Liver (tissue), 9 donors: ENCODE measurements around the gene UNC45B. TPM values are rescaled to one million over a fixed set of nuclear protein-coding genes. Genes with fewer than 3 reads are reported as not detected.

ENCODE experiments used
- DNase-seq: peaks from one replicate; pipeline ENCODE4 v3.0.0-alpha.2; 2017; ENCODE audit warnings: low spot score
- H3K27ac ChIP-seq, 2 donors: one replicate each; pipeline ENCODE4 v1.7.0; 2013; ENCODE audit warnings: inconsistent platforms in 2 of 2, low read length in 2 of 2, control low read depth in 1 of 2, low read depth in 1 of 2, mild to moderate bottlenecking in 1 of 2
- H3K27me3 ChIP-seq, 4 donors: one replicate each; pipeline versions ENCODE4 v1.6.1 to v1.7.0; 2013; ENCODE audit warnings: low read length in 3 of 4, inconsistent platforms in 1 of 4, mild to moderate bottlenecking in 1 of 4, moderate library complexity in 1 of 4; ENCODE audit not compliant: control insufficient read depth in 4 of 4, insufficient read depth in 4 of 4
- H3K36me3 ChIP-seq, 4 donors: one replicate each; pipeline versions ENCODE4 v1.6.1 to v1.7.0; 2013; ENCODE audit warnings: low read length in 3 of 4, mild to moderate bottlenecking in 3 of 4, low read depth in 1 of 4, moderate library complexity in 1 of 4; ENCODE audit not compliant: control insufficient read depth in 4 of 4, insufficient read depth in 3 of 4
- H3K4me1 ChIP-seq, 4 donors: one replicate each; pipeline versions ENCODE4 v1.6.1 to v1.7.0; 2013; ENCODE audit warnings: low read length in 3 of 4, mild to moderate bottlenecking in 3 of 4, moderate library complexity in 1 of 4; ENCODE audit not compliant: control insufficient read depth in 4 of 4, insufficient read depth in 4 of 4
- H3K4me3 ChIP-seq, 3 donors: one replicate each; pipeline versions ENCODE4 v1.6.1 to v1.7.0; 2013; ENCODE audit warnings: low read length in 3 of 3, control low read depth in 1 of 3, low read depth in 1 of 3, mild to moderate bottlenecking in 1 of 3
- H3K9ac ChIP-seq, 2 donors: one replicate each; pipeline ENCODE4 v1.7.0; 2013; ENCODE audit warnings: low read length in 2 of 2, mild to moderate bottlenecking in 2 of 2, moderate library complexity in 2 of 2, control low read depth in 1 of 2, low read depth in 1 of 2
- H3K9me3 ChIP-seq, 4 donors: one replicate each; pipeline versions ENCODE4 v1.6.1 to v1.7.0; 2013; ENCODE audit warnings: low read length in 3 of 4; ENCODE audit not compliant: control insufficient read depth in 4 of 4
- ATF3 ChIP-seq: IDR thresholded peaks from 2 replicates; pipeline ENCODE4 v1.6.1; 2016; ENCODE audit warnings: antibody characterized with exemption
- CTCF ChIP-seq: fragments of 150-350 bp; IDR thresholded peaks from 2 replicates; pipeline ENCODE4 v1.5.1; 2017; ENCODE audit warnings: improper control_type of control experiment, low read depth, low read length; ENCODE audit not compliant: missing input control
- EGR1 ChIP-seq, 2 donors: IDR thresholded peaks; 2 replicates each; pipeline ENCODE4 v1.6.1; 2016 to 2018; ENCODE audit warnings: antibody characterized with exemption in 2 of 2, low read depth in 2 of 2
- FOXA1 ChIP-seq: IDR thresholded peaks from 2 replicates; pipeline ENCODE4 v1.6.1; 2016; ENCODE audit warnings: antibody characterized with exemption
- FOXA2 ChIP-seq: IDR thresholded peaks from 2 replicates; pipeline ENCODE4 v1.6.1; 2016; ENCODE audit warnings: antibody characterized with exemption
- GABPA ChIP-seq, 2 donors: IDR thresholded peaks in 1 of 2; conservative IDR thresholded peaks in 1 of 2; 2 replicates each; pipeline ENCODE4 v1.6.1; 2016; ENCODE audit warnings: antibody characterized with exemption in 2 of 2, mild to moderate bottlenecking in 1 of 2, moderate library complexity in 1 of 2
- HNF4A ChIP-seq, 2 donors: conservative IDR thresholded peaks; 2 replicates each; pipeline ENCODE4 v1.6.1; 2016; ENCODE audit warnings: antibody characterized with exemption in 2 of 2, mild to moderate bottlenecking in 2 of 2
- HNF4G ChIP-seq: IDR thresholded peaks from 2 replicates; pipeline ENCODE4 v1.6.1; 2016; ENCODE audit warnings: antibody characterized with exemption
- JUND ChIP-seq, 2 donors: IDR thresholded peaks; 2 replicates each; pipeline ENCODE4 v1.6.1; 2016; ENCODE audit warnings: antibody characterized with exemption in 2 of 2
- MAX ChIP-seq: IDR thresholded peaks from 2 replicates; pipeline ENCODE4 v1.6.1; 2016; ENCODE audit warnings: antibody characterized with exemption
- NR2F2 ChIP-seq: IDR thresholded peaks from 2 replicates; pipeline ENCODE4 v1.6.1; 2016; ENCODE audit warnings: antibody characterized with exemption
- RAD21 ChIP-seq, 2 donors: IDR thresholded peaks; 2 replicates each; pipeline ENCODE4 v1.6.1; 2016; ENCODE audit warnings: antibody characterized with exemption in 2 of 2, mild to moderate bottlenecking in 2 of 2
- REST ChIP-seq: IDR thresholded peaks from 2 replicates; pipeline ENCODE4 v1.6.1; 2016; ENCODE audit warnings: antibody characterized with exemption, mild to moderate bottlenecking
- RXRA ChIP-seq, 2 donors: IDR thresholded peaks; 2 replicates each; pipeline ENCODE4 v1.6.1; 2017 to 2018; ENCODE audit warnings: antibody characterized with exemption in 2 of 2, mild to moderate bottlenecking in 1 of 2
- SP1 ChIP-seq: IDR thresholded peaks from 2 replicates; pipeline ENCODE4 v1.6.1; 2018; ENCODE audit warnings: antibody characterized with exemption, mild to moderate bottlenecking
- TAF1 ChIP-seq: conservative IDR thresholded peaks from 2 replicates; pipeline ENCODE4 v1.6.1; 2016; ENCODE audit warnings: antibody characterized with exemption, mild to moderate bottlenecking
- YY1 ChIP-seq: IDR thresholded peaks from 2 replicates; pipeline ENCODE4 v1.6.1; 2016; ENCODE audit warnings: antibody characterized with exemption, mild to moderate bottlenecking
- ZBTB33 ChIP-seq: IDR thresholded peaks from 2 replicates; pipeline ENCODE4 v1.6.1; 2016; ENCODE audit warnings: antibody characterized with exemption
- WGBS: extraction: QIAGEN DNeasy Blood & Tissue Kit; methylation state at CpG from one replicate; pipeline ENCODE4 v1.1.7; 2013; 5-methylcytosine and 5-hydroxymethylcytosine counted together
- polyA plus RNA-seq, 2 donors: library from polyadenylated mRNA; stranded (reverse) in 1 of 2; unstranded in 1 of 2; fragments of 200-250 nt in 1 of 2; fragments of >200 nt in 1 of 2; fragmentation: Nextera tagmentation in 1 of 2; extraction: Ambion mirVana in 1 of 2; gene quantifications; one replicate each; pipeline versions ENCODE4 v1.2.1 to v1.2.3, GENCODE V29; 2013 to 2015
- total RNA-seq, 2 donors: library from RNA; depleted of rRNA; stranded (reverse); fragments of >200 nt; gene quantifications; one replicate each; pipeline ENCODE4 v1.2.3, GENCODE V29; 2014
- donor health status: healthy.
- donor health status: healthy.
- donor health status: healthy.
- donor health status: healthy.
- donor health status: healthy.

UNC45B gene
- total and polyA plus RNA-seq, 4 donors, result 0.02 to 0.09 TPM; not detected in 2

GRCh38 chr17:35160354-35161201 is 13.0 kb downstream of the UNC45B start:
- H3K4me3 ChIP-seq, result no peak overlapping the region

More at GRCh38 chr17:35160354-35161201, 13.0 kb downstream of the UNC45B start:
- no peak for DNase-seq
- Histone ChIP-seq H3K9ac (no peak overlapping the region), H3K9me3 (no peaks in the 10 kb centered on the region), H3K4me1 (no peaks in the 10 kb centered on the region), H3K36me3 (no peaks in the 10 kb centered on the region), H3K27me3 (no peaks in the 10 kb centered on the region), H3K27ac (no peak overlapping the region)
- TF ChIP-seq EGR1 (IDR thresholded peaks at IDR 0.05; ENCODE audit: low read depth in 2 of 2) (no peak), YY1 (no peak), JUND (IDR thresholded peaks at IDR 0.05) (no peak), HNF4A (conservative IDR thresholded peaks at IDR 0.05) (no peak), HNF4G (no peak), RAD21 (IDR thresholded peaks at IDR 0.05) (no peak), MAX (no peak), FOXA1 (no peak), GABPA (IDR thresholded peaks at IDR 0.05 in 1 of 2, conservative IDR thresholded peaks at IDR 0.05 in 1 of 2) (no peak), ATF3 (no peak), ZBTB33 (no peak), CTCF (no peak), NR2F2 (no peak), FOXA2 (no peak), REST (no peak), RXRA (IDR thresholded peaks at IDR 0.05) (no peak), SP1 (no peak), TAF1 (no peak)
- 74% methylated on average over 13 of the region's 13 CpGs for WGBS
